ENCODE results near the gene PODXL. TPM values are rescaled to one million over a fixed set of nuclear protein-coding genes. Genes with fewer than 3 reads are reported as not detected.

Gene PODXL
- total and polyA plus RNA-seq, 10 of the 15 experiments (the other 5 are each of a cell fraction or from before 2014, with no cell fraction given), result 0.04 to 1.8 (median 0.38) TPM

- TF ChIP-seq ATF2 (IDR thresholded peaks at IDR 0.05; ENCODE audit: low read length) (peak; percentile 76), MAX (IDR thresholded peaks at IDR 0.05; ENCODE audit: low read depth, low read length) (no peak), ATF3 (IDR thresholded peaks at IDR 0.05; ENCODE audit: borderline replicate concordance, extremely low read depth, low read depth, low read length) (no peak), HSF1 (IDR thresholded peaks at IDR 0.05; ENCODE audit: low read depth, low read length) (no peak), CREM (IDR thresholded peaks at IDR 0.05; ENCODE audit: low read depth) (peak; percentile 43; the same call in 1 of the 2 replicates), FOXM1 (IDR thresholded peaks at IDR 0.05; ENCODE audit: low read depth, low read length) (no peak), JUNB (IDR thresholded peaks at IDR 0.05) (no peak; the same call in 1 of the 2 replicates)
These were observed 43.0 kb downstream of the PODXL start (continued) for GRCh38 chr7:131513245-131514061.
